Loucy (cell line): Measurements from ENCODE around the gene STX8.

Experiments
- H2AFZ ChIP-seq: fragments of 200-600 bp; sonication (generic); 2 replicates; pipeline ENCODE4 v1.6.0; 2016; ENCODE audit warnings: antibody characterized with exemption, mild to moderate bottlenecking, low read length, moderate library complexity
- H3F3A ChIP-seq: fragments of 200-600 bp; 2 replicates; pipeline ENCODE4 v1.6.0; 2016; ENCODE audit warnings: antibody characterized with exemption, low read depth, mild to moderate bottlenecking
- H3K27me3 ChIP-seq: fragments of 200-600 bp; sonication (generic); 2 replicates; pipeline ENCODE4 v1.6.1; 2014; ENCODE audit warnings: low read length, mild to moderate bottlenecking; ENCODE audit not compliant: insufficient read depth, poor library complexity, severe bottlenecking
- H3K36me3 ChIP-seq: fragments of 200-600 bp; sonication (generic); 2 replicates; pipeline ENCODE4 v1.6.1; 2016; ENCODE audit warnings: low read length; ENCODE audit not compliant: insufficient read depth
- H3K4me1 ChIP-seq: fragments of 200-600 bp; sonication (generic); 2 replicates; pipeline ENCODE4 v1.5.1; 2014; ENCODE audit warnings: low read length, mild to moderate bottlenecking; ENCODE audit not compliant: insufficient read depth, poor library complexity, severe bottlenecking
- H3K4me2 ChIP-seq: fragments of 200-600 bp; sonication (generic); 2 replicates; pipeline ENCODE4 v1.6.0; 2014; ENCODE audit warnings: antibody characterized with exemption, low read length, low read depth, mild to moderate bottlenecking; ENCODE audit not compliant: poor library complexity, severe bottlenecking
- H3K4me3 ChIP-seq: fragments of 200-600 bp; sonication (generic); 2 replicates; pipeline ENCODE4 v1.5.1; 2014; ENCODE audit warnings: low read length, mild to moderate bottlenecking, mixed read lengths; ENCODE audit not compliant: poor library complexity, severe bottlenecking
- H3K79me2 ChIP-seq: fragments of 200-600 bp; sonication (generic); 2 replicates; pipeline ENCODE4 v1.6.1; 2014; ENCODE audit warnings: low read length; ENCODE audit not compliant: insufficient read depth
- H3K9ac ChIP-seq: fragments of 200-600 bp; sonication (generic); 2 replicates; pipeline ENCODE4 v1.6.0; 2014; ENCODE audit warnings: mild to moderate bottlenecking, low read depth, low read length, moderate library complexity; ENCODE audit not compliant: poor library complexity, severe bottlenecking
- H3K9me2 ChIP-seq: fragments of 200-600 bp; sonication (generic); replicated peaks from 2 replicates; pipeline ENCODE4 v1.6.1; 2016; ENCODE audit warnings: low read depth, low read length, mixed read lengths
- H3K9me3 ChIP-seq: fragments of 200-600 bp; sonication (generic); 2 replicates; pipeline ENCODE4 v1.6.1; 2014; ENCODE audit warnings: mild to moderate bottlenecking, antibody characterized with exemption, low read length, low read depth; ENCODE audit not compliant: insufficient read depth
- H4K20me1 ChIP-seq: fragments of 200-600 bp; sonication (generic); 2 replicates; pipeline ENCODE4 v1.6.0; 2014; ENCODE audit warnings: antibody characterized with exemption, low read length, mild to moderate bottlenecking; ENCODE audit not compliant: insufficient read depth, poor library complexity, severe bottlenecking
- EZH2phosphoT487 ChIP-seq: fragments of 200-600 bp; IDR thresholded peaks from 2 replicates; pipeline ENCODE4 v1.6.1; 2018; ENCODE audit warnings: antibody characterized with exemption, mild to moderate bottlenecking, moderate library complexity, borderline replicate concordance
- TF ChIP-seq, protein P1 (sequence below): fragments of 200-600 bp; sonication (generic); conservative IDR thresholded peaks from 2 replicates; pipeline ENCODE4 v1.5.1; 2014; ENCODE audit warnings: mild to moderate bottlenecking, antibody characterized with exemption, low read length

STX8 gene

GRCh38 chr17:9403257-9403656 lies 172.4 kb downstream of the STX8 start:
- Histone ChIP-seq H3K4me1 (no peaks in the 10 kb centered on the region), H3K27me3 (no peaks in the 10 kb centered on the region), H2AFZ (no peak overlapping the region), H4K20me1 (no peaks in the 10 kb centered on the region), H3K4me2 (no peak overlapping the region), H3K79me2 (no peaks in the 10 kb centered on the region), H3K36me3 (no peaks in the 10 kb centered on the region), H3K9me3 (no peaks in the 10 kb centered on the region), H3F3A (no peaks in the 10 kb centered on the region), H3K4me3 (no peak overlapping the region), H3K9ac (no peak overlapping the region), H3K9me2 (no peaks in the 10 kb centered on the region)
- TF ChIP-seq EZH2phosphoT487, result no peak
- TF ChIP-seq, protein P1, sequence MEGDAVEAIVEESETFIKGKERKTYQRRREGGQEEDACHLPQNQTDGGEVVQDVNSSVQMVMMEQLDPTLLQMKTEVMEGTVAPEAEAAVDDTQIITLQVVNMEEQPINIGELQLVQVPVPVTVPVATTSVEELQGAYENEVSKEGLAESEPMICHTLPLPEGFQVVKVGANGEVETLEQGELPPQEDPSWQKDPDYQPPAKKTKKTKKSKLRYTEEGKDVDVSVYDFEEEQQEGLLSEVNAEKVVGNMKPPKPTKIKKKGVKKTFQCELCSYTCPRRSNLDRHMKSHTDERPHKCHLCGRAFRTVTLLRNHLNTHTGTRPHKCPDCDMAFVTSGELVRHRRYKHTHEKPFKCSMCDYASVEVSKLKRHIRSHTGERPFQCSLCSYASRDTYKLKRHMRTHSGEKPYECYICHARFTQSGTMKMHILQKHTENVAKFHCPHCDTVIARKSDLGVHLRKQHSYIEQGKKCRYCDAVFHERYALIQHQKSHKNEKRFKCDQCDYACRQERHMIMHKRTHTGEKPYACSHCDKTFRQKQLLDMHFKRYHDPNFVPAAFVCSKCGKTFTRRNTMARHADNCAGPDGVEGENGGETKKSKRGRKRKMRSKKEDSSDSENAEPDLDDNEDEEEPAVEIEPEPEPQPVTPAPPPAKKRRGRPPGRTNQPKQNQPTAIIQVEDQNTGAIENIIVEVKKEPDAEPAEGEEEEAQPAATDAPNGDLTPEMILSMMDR, result no peak

DNA sequence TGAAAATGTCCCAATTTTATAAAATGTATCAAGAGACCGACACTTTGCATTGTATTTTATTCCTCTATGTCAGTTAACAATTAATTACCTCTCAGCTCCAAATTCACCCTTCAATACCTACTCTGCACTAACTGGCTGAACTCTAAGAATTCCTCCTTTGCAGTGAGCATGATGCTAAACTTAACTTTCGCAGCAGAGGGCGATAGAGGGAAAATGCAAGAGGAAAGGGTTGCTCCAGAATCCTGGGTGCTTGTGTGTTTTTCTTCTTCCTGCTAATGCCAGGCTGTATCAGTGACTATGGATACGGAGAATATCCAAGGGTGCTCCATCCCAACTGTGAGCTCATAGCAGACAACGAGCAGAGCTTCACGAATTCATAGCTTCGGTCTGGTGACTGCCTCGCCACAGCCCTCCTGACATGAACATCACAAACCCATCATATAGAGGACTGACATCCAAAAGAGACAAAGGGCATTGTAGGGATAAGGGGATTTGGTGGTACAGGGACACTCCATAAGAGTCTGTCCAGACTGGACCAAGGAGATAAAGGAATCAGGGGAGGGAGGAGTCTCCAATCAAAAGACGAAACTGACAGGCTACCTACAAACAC lies 172.9 kb downstream of the STX8 start:
- H3K9me3 ChIP-seq, result no peaks in the 10 kb centered on the region
- no peak overlapping the region for H3K9ac ChIP-seq
- no peak overlapping the region for H3K4me3 ChIP-seq
- no peak overlapping the region for H2AFZ ChIP-seq
- H3F3A ChIP-seq, result no peaks in the 10 kb centered on the region
- no peaks in the 10 kb centered on the region for H3K4me1 ChIP-seq
- no peaks in the 10 kb centered on the region for H3K9me2 ChIP-seq
- no peaks in the 10 kb centered on the region for H3K36me3 ChIP-seq
- H3K27me3 ChIP-seq, result no peaks in the 10 kb centered on the region
- no peak for TF ChIP-seq EZH2phosphoT487
- TF ChIP-seq, protein P1, result peak; percentile 81
- no peak overlapping the region for H3K4me2 ChIP-seq
- no peaks in the 10 kb centered on the region for H4K20me1 ChIP-seq
- no peaks in the 10 kb centered on the region for H3K79me2 ChIP-seq

GRCh38 chr17:9401434-9401833 lies 174.2 kb downstream of the STX8 start:
- TF ChIP-seq, protein P1, result no peak
- no peak for TF ChIP-seq EZH2phosphoT487
- Histone ChIP-seq H3K36me3 (no peaks in the 10 kb centered on the region), H3F3A (no peaks in the 10 kb centered on the region), H3K79me2 (no peaks in the 10 kb centered on the region), H3K9ac (no peak overlapping the region), H3K9me3 (no peaks in the 10 kb centered on the region), H3K4me1 (no peaks in the 10 kb centered on the region), H3K4me2 (no peak overlapping the region), H3K27me3 (no peaks in the 10 kb centered on the region), H4K20me1 (no peaks in the 10 kb centered on the region), H3K4me3 (no peak overlapping the region), H2AFZ (no peak overlapping the region), H3K9me2 (no peaks in the 10 kb centered on the region)
